Cardiac fibroblast (primary cell): ENCODE measurements around the gene LMAN2.

ENCODE experiments used
- DNase-seq, 2 donors: peaks; one replicate each; pipeline versions ENCODE4 v3.0.0 to v3.0.0-alpha.2; 2010; ENCODE audit warnings: low read depth in 2 of 2
- H3K4me3 ChIP-seq, 2 donors: replicated peaks in 1 of 2; 1 replicate in 1 of 2; 2 replicates in 1 of 2; pipeline ENCODE4 v1.5.1; 2011; ENCODE audit warnings: low read depth in 2 of 2, low read length in 2 of 2, mild to moderate bottlenecking in 2 of 2, moderate library complexity in 1 of 2
- CTCF ChIP-seq: IDR thresholded peaks from one replicate; pipeline ENCODE4 v1.5.1; 2011; ENCODE audit warnings: low read depth, mild to moderate bottlenecking, low read length, inconsistent platforms

The LMAN2 gene

GRCh38 chr5:177334781-177335700 is 16.4 kb downstream of the LMAN2 start:
- TF ChIP-seq CTCF = no peak
- no peak for DNase-seq
- no peak overlapping the region for H3K4me3 ChIP-seq

GRCh38 chr5:177334155-177334551 is 17.3 kb downstream of the LMAN2 start:
- DNase-seq = no peak
- no peak overlapping the region for H3K4me3 ChIP-seq
- TF ChIP-seq CTCF = no peak

GRCh38 chr5:177333420-177334154 is 17.9 kb downstream of the LMAN2 start:
- DNase-seq = no peak
- TF ChIP-seq CTCF = no peak
- no peak overlapping the region for H3K4me3 ChIP-seq

- H3K4me3 ChIP-seq = no peak overlapping the region
- no peak for DNase-seq
- no peak for TF ChIP-seq CTCF
Measured at GRCh38 chr5:177332896-177333260, 18.6 kb downstream of the LMAN2 start.

- no peak overlapping the region for H3K4me3 ChIP-seq
- TF ChIP-seq CTCF = no peak
- no peak for DNase-seq
Measured at GRCh38 chr5:177332031-177332895, 19.2 kb downstream of the LMAN2 start.

GRCh38 chr5:177330991-177331842 is 20.3 kb downstream of the LMAN2 start:
- no peak for TF ChIP-seq CTCF
- no peak overlapping the region for H3K4me3 ChIP-seq
- no peak for DNase-seq
